AG09319 (cell line): ENCODE data around the gene RAP1B.

Experiments
- DNase-seq: peaks from one replicate; pipeline ENCODE4 v3.0.0-alpha.2; 2010; ENCODE audit warnings: low read depth; ENCODE audit errors: extremely low read depth
- TF ChIP-seq, protein P1 (sequence below): IDR thresholded peaks from 2 replicates; pipeline ENCODE4 v1.5.1; 2011; ENCODE audit warnings: low read depth, mild to moderate bottlenecking, inconsistent platforms, low read length, moderate library complexity

RAP1B gene

DNA sequence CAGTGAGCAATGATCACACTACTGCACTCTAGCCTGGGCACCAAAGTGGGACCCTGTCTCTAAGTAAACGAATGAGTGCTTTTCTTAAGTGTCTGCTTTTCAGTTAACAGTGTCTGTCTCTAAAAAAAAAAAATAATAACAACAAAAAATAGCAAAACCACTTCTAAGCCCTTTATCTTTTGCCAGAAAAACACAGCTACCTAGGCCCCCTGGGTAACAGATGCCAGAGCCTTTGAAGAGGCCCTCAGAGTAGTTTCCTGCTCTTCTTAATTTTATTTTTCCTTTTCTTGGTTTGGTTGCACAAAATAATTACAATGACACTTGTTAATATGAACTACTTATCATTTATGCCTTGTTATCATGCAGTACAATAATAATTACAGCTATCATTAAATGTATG lies 32.8 kb upstream of the RAP1B start:
- TF ChIP-seq, protein P1, sequence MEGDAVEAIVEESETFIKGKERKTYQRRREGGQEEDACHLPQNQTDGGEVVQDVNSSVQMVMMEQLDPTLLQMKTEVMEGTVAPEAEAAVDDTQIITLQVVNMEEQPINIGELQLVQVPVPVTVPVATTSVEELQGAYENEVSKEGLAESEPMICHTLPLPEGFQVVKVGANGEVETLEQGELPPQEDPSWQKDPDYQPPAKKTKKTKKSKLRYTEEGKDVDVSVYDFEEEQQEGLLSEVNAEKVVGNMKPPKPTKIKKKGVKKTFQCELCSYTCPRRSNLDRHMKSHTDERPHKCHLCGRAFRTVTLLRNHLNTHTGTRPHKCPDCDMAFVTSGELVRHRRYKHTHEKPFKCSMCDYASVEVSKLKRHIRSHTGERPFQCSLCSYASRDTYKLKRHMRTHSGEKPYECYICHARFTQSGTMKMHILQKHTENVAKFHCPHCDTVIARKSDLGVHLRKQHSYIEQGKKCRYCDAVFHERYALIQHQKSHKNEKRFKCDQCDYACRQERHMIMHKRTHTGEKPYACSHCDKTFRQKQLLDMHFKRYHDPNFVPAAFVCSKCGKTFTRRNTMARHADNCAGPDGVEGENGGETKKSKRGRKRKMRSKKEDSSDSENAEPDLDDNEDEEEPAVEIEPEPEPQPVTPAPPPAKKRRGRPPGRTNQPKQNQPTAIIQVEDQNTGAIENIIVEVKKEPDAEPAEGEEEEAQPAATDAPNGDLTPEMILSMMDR, result no peak
- DNase-seq, result no peak

DNA sequence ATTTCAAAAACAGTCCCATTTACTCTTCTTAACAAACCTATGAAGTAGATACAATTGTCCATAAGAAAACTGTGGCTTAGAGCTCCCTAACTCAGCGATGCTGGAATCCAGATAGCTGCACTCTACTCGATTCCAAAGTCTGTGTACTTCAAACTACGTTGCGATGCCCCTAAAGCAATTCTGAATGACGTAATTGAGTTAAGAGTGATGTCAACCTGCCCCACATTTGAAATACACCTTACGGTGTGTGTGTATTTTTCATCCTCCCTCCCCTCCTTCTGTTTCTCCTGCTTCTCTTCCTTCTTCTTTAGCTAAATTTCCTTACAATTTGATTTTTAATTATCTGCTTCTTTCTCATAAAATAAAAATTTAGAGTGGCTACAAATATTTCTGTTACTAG lies 31.9 kb upstream of the RAP1B start:
- DNase-seq, result no peak
- TF ChIP-seq, protein P1, result no peak

DNA sequence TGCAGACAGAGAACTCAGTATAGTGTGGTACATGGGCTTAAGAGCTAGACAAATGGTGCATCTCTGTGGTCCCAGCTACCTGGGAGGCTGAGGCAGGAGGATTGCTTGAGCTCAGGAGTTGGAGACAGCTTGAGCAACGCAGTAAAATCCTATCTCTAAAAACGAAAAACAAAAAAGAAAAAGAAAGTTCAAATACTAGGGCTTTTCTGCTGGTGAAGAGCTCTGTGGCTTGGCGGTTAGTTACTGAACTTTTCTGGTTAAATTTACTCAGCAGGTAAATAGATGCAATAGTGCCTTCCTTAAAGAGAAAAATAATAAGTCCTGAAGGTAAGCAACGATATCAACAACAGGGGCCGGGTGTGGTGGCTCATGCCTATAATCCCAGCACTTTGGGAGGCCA lies 31.4 kb upstream of the RAP1B start:
- TF ChIP-seq, protein P1, result no peak
- no peak for DNase-seq

DNA sequence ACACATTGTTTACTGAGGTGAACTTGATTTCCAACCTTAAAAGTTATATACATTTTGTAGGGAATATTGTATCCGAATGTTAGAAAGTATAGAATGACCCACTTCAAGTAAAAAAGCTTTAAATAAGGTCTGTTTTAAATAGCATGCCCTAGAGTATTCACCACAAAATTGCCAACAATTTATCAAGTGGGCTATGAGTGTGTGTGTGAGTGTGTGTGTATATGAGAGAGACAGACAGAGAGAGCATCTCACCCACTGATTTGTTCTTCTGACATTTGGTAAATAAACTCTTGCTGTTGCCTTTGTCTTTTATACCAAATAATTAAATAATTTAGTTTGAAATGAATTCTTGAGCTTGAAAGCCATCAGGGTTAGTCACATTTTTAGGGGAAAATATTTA lies 29.8 kb upstream of the RAP1B start:
- DNase-seq, result no peak
- TF ChIP-seq, protein P1, result no peak

DNA sequence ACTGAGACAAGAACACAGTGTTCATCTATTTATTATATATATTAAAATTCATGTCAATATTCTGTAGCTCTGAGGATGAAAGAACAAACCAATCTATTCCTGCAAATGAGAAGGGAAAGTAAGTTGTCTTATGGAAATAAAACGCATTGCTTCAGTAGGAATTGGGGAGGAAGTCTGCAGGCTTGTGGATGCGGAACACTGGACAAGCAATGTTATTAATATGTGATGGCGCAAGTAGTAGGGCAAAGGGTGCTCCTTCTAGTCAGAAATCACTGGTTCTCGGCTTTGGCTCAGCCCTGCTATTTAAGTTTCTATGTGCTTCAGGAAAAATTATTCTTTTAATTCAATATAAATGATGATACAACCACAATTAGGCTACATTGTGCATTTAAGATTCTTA lies 28.8 kb upstream of the RAP1B start:
- DNase-seq, result no peak
- TF ChIP-seq, protein P1, result no peak

DNA sequence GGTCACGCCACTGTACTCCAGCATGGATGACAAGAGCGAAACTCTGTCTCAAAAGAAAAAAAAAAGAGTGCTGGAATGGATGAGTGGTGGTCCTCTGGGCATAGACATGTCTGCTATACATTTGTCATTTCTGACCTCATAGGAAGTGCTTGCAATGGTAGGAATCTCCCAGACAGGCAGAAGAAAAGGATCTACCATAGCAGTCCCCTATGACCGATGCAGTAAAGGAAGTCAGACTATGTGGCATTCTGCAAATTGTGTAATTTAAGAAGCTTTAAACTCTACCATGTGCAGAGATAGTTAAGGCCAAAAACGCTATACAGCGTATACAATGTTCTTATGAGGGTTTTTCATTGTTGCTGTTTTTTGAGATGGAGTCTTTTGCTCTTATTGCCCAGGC lies 24.7 kb upstream of the RAP1B start:
- TF ChIP-seq, protein P1, result no peak
- DNase-seq, result no peak

DNA sequence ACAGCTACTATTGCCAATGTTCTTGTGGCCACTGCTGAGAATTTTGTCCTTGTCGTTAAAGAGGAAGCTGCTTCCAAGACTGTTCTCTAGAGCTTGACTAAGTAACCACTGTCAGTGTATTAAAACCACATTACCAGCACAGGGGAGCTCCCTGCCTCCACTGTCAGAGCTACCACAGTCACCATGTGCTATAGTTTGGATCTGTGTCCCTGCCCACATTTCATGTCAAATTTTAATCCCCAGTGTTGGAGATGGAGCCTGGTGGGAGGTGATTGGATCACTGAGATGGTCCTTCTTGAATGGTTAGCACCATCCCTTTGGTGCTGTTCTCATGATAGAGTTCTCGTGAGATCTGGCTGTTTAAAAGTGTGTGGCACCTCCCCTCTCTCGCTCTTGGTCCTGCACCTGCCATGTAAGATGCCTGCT lies 23.2 kb upstream of the RAP1B start:
- DNase-seq, result no peak
- TF ChIP-seq, protein P1, result no peak
